ENCODE measurements around the gene PGA4.
"Not testable (repeated sequence)": the region's sequence is repeated elsewhere in the genome, so short reads cannot be mapped to it uniquely, and the experiment has no call there.

PGA4 gene

DNA sequence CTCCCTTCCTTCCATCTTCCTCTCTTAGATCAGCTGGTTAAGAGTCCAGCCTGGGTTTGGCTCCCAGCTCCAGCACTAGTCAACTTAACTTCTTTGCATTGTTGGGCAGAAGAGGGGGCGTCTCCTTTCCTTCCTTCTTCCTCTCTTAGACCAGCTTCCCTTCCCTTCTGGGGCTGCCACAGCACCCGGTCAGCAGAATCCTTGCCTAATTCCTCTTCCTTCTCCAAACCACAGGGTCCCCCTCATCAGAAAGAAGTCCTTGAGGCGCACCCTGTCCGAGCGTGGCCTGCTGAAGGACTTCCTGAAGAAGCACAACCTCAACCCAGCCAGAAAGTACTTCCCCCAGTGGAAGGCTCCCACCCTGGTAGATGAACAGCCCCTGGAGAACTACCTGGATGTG is 18.3 kb upstream of the PGA4 start:
- not testable (repeated sequence) for H3K27ac ChIP-seq (ENCODE audit: low read length); H3K4me3 ChIP-seq (ENCODE audit: low read length in 2 of 2); H3K4me1 ChIP-seq (ENCODE audit: control insufficient read depth, insufficient read depth, low read length); H3K27me3 ChIP-seq (ENCODE audit: control insufficient read depth in 1 of 2, insufficient read depth in 2 of 2, low read length in 2 of 2); H3K9me3 ChIP-seq (ENCODE audit: control insufficient read depth in 2 of 2, low read length in 2 of 2); H3K36me3 ChIP-seq (ENCODE audit: control insufficient read depth in 2 of 2, insufficient read depth in 2 of 2, low read length in 2 of 2); H3K9ac ChIP-seq (ENCODE audit: low read length in 2 of 2)

DNA sequence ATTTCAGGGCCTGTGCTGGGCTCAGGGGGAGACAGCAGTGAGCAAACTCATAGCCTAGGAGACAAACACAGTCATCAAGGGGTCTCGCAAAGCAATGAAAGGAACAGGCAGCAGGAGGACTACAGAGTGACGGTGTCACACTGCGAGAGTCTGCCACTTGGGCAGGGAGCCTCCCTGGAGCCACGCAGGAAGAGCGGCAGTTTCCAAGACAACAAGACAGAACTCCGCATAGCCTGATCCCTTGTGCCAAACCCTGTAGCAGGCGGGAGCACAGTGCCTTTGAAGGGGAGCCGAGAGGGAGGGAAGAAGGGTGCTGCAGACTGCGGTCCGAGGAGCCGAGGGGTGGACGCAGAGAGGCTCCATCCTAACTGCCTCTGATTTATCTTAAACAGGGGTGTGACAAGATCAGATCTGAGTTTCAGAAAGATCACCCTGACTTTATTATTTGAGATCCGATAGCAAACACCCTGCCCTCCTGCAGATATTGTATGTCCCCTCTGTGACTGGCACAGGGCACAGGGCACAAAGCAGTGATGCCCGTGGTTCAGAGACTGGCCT is 17.6 kb upstream of the PGA4 start:
- H3K4me1 ChIP-seq (ENCODE audit: control insufficient read depth, insufficient read depth, low read length); H3K9me3 ChIP-seq (ENCODE audit: control insufficient read depth in 2 of 2, low read length in 2 of 2); H3K27me3 ChIP-seq (ENCODE audit: control insufficient read depth in 1 of 2, insufficient read depth in 2 of 2, low read length in 2 of 2); H3K9ac ChIP-seq (ENCODE audit: low read length in 2 of 2); H3K36me3 ChIP-seq (ENCODE audit: control insufficient read depth in 2 of 2, insufficient read depth in 2 of 2, low read length in 2 of 2); H3K4me3 ChIP-seq (ENCODE audit: low read length in 2 of 2); H3K27ac ChIP-seq (ENCODE audit: low read length): not testable (repeated sequence)

DNA sequence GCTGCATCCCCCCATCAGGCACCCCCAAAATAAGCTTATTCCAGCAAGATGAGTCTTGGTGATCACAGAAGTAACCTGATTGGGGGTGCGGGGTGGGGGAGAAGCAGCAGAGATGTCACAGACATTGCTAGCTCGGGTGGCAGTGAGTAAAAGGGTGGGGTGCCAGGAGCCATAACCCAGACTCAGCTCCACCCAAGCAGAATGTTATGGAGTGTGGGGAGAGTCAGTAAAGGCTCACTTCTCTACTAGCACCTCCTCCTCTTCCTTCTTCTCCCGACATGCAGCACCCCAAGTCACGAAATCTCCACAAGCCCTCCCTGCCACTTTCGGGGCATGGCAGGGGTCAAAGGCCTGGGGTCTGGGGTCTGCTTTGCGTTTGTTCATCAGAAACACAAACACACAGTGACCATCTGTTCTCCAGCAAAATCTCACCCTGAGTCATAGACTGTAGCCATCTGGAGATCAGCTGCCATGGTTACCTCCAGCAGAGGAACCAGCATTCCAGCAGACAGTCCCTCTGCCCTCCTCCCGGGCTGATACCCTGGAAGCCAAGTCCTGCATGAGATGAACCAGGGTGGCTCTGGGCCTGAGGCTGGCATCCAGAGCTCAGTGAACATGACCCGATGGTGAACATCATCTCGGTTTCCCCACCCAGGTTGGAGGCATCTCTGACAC is 14.4 kb upstream of the PGA4 start:
- not testable (repeated sequence) for H3K27ac ChIP-seq (ENCODE audit: low read length); H3K4me3 ChIP-seq (ENCODE audit: low read length in 2 of 2); H3K4me1 ChIP-seq (ENCODE audit: control insufficient read depth, insufficient read depth, low read length); H3K9ac ChIP-seq (ENCODE audit: low read length in 2 of 2); H3K9me3 ChIP-seq (ENCODE audit: control insufficient read depth in 2 of 2, low read length in 2 of 2); H3K27me3 ChIP-seq (ENCODE audit: control insufficient read depth in 1 of 2, insufficient read depth in 2 of 2, low read length in 2 of 2); H3K36me3 ChIP-seq (ENCODE audit: control insufficient read depth in 2 of 2, insufficient read depth in 2 of 2, low read length in 2 of 2)

DNA sequence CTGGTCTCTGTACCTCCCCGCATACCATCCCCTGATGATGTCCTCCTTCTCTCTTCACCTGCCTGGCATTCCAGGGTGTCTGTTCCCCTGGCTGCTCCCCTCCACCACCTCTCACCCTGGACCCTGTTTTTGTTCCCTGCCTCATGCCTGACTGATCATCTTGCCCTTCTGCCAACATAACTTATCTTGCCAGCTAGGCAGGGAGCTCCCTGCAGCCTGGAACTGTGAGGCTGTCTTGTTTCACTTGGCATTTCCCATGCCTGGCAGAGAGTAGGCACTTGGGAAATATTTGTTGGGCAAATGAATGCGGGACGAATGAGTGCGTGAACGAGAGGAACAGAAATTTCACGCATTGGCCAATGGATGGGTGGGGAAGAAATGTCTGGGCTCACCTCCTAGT is 11.5 kb upstream of the PGA4 start:
- H3K27ac ChIP-seq (ENCODE audit: low read length); H3K9me3 ChIP-seq (ENCODE audit: control insufficient read depth in 2 of 2, low read length in 2 of 2); H3K9ac ChIP-seq (ENCODE audit: low read length in 2 of 2); H3K4me3 ChIP-seq (ENCODE audit: low read length in 2 of 2); H3K27me3 ChIP-seq (ENCODE audit: control insufficient read depth in 1 of 2, insufficient read depth in 2 of 2, low read length in 2 of 2); H3K4me1 ChIP-seq (ENCODE audit: control insufficient read depth, insufficient read depth, low read length); H3K36me3 ChIP-seq (ENCODE audit: control insufficient read depth in 2 of 2, insufficient read depth in 2 of 2, low read length in 2 of 2): not testable (repeated sequence)

DNA sequence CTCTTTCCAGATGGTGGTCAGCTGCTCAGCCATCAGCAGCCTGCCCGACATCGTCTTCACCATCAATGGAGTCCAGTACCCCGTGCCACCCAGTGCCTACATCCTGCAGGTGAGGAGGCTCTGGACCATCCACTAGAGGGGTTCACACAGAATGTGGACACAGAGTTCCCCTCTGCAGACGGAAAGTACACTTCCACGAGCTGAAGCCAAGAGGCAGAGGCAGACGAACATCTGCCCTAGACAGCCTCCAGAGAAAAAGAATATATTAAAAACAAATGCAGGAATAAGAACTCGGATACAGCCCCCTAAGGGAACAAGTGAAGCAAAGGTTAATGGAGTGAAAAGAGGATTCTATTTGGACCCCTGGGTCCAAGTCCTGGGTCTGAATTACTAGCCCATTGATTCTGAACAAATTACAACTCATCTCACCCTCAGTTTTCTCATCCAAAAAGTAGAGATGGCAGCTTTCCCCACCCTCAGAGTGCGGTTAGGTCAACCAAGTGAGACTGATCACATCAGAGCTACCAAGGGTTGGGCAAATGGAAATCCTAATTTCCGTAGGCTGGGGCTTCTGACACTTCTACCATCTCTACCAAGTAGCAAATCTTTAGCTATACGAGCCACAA is 10.7 kb upstream of the PGA4 start:
- H3K27ac ChIP-seq (ENCODE audit: low read length); H3K27me3 ChIP-seq (ENCODE audit: control insufficient read depth in 1 of 2, insufficient read depth in 2 of 2, low read length in 2 of 2); H3K9me3 ChIP-seq (ENCODE audit: control insufficient read depth in 2 of 2, low read length in 2 of 2); H3K4me3 ChIP-seq (ENCODE audit: low read length in 2 of 2); H3K9ac ChIP-seq (ENCODE audit: low read length in 2 of 2); H3K36me3 ChIP-seq (ENCODE audit: control insufficient read depth in 2 of 2, insufficient read depth in 2 of 2, low read length in 2 of 2); H3K4me1 ChIP-seq (ENCODE audit: control insufficient read depth, insufficient read depth, low read length): not testable (repeated sequence)

DNA sequence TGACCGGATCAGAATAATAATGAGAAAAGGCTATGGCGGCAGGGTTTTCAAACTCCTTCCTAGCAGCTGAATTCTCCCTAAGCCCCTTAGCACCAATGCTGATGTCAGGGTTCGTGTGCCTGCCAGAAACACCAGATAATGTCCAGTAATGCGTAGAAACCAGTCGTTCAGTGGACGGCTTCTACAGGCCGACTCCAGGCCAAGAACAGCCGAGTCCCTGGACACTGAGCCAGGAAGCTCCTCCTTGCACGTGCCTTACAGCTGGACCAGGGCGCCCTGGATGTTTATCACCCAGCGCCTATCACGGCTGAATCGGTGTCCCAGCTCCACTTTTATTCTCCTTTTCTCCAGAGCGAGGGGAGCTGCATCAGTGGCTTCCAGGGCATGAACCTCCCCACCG is 9.9 kb upstream of the PGA4 start:
- H3K36me3 ChIP-seq (ENCODE audit: control insufficient read depth in 2 of 2, insufficient read depth in 2 of 2, low read length in 2 of 2) = not testable (repeated sequence)

DNA sequence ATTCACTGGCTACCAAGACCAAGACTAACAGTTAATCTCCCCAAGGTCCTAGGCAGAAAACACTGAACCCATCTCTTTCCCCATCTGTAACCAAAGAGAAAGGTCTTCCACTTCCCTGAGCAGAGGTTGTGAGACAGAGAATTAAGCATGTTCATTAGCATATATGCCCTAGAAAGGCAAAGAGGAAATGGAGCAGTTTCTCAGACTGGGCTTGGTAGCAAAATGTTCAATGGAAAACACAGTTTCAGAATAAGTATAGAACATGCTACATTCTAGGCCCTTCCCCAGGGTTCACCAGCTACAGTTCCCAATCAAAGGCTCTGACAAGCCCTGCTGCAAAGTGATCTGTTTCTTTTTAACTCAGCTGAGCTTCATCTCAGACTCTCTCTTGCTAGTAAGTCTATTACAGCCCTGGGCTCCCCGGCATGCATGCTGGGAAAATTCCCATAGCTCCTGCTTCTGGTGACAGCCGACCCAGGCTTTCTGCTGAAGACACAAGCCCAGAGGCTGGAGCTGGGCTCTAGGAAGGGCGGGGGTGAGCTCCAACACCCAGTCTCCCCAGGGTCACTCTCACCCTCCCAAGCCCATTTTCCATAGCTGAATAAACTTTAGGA is 8.3 kb upstream of the PGA4 start:
- H3K9ac ChIP-seq (ENCODE audit: low read length in 2 of 2); H3K27ac ChIP-seq (ENCODE audit: low read length); H3K36me3 ChIP-seq (ENCODE audit: control insufficient read depth in 2 of 2, insufficient read depth in 2 of 2, low read length in 2 of 2); H3K9me3 ChIP-seq (ENCODE audit: control insufficient read depth in 2 of 2, low read length in 2 of 2); H3K4me1 ChIP-seq (ENCODE audit: control insufficient read depth, insufficient read depth, low read length); H3K4me3 ChIP-seq (ENCODE audit: low read length in 2 of 2); H3K27me3 ChIP-seq (ENCODE audit: control insufficient read depth in 1 of 2, insufficient read depth in 2 of 2, low read length in 2 of 2): not testable (repeated sequence)

More for the DNA sequence above, 9.9 kb upstream of the PGA4 start:
- not testable (repeated sequence) for H3K9me3 ChIP-seq (ENCODE audit: control insufficient read depth in 2 of 2, low read length in 2 of 2); H3K27ac ChIP-seq (ENCODE audit: low read length); H3K4me1 ChIP-seq (ENCODE audit: control insufficient read depth, insufficient read depth, low read length); H3K4me3 ChIP-seq (ENCODE audit: low read length in 2 of 2); H3K9ac ChIP-seq (ENCODE audit: low read length in 2 of 2); H3K27me3 ChIP-seq (ENCODE audit: control insufficient read depth in 1 of 2, insufficient read depth in 2 of 2, low read length in 2 of 2)

DNA sequence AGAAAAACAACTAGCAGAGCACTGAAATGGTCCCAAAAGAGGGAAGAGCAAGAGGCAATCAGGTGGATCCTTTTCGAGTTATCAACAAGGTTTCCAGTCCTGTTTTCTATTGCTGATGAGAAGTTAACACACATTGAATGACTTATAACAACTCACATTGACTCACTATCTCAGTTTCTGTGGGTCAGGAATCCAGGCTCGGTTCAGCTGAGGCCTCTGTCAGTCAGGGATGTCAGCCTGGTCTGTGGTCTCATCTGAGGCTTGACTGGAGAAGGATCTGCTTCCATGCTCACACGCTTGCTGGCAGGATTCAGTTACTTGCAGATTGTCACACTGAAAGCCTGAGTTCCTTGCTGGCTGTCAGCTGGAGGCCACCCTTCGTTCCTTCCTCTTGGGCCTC is 3.8 kb upstream of the PGA4 start:
- not testable (repeated sequence) for H3K9me3 ChIP-seq (ENCODE audit: control insufficient read depth in 2 of 2, low read length in 2 of 2); H3K27me3 ChIP-seq (ENCODE audit: control insufficient read depth in 1 of 2, insufficient read depth in 2 of 2, low read length in 2 of 2); H3K9ac ChIP-seq (ENCODE audit: low read length in 2 of 2); H3K4me3 ChIP-seq (ENCODE audit: low read length in 2 of 2); H3K36me3 ChIP-seq (ENCODE audit: control insufficient read depth in 2 of 2, insufficient read depth in 2 of 2, low read length in 2 of 2); H3K4me1 ChIP-seq (ENCODE audit: control insufficient read depth, insufficient read depth, low read length); H3K27ac ChIP-seq (ENCODE audit: low read length)

DNA sequence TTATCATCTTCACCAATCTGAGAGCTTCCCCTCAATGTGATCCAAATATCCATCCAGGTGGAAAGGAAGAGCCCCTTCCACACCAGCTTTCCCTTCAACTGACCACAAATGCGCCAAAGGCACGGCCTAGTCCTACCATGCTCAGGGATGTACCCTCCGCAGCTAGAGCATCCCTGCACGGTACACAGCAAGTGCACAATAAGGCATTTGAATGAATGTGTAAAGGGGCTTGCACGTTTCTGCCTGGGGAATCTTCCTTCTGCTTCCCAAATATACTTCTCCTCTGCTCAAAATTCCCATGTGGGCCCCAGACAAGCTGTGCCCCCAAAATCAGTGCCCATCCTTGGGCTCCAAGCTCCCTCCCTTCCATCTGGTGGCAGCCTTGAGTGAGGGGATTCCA is 3.1 kb upstream of the PGA4 start:
- not testable (repeated sequence) for H3K4me3 ChIP-seq (ENCODE audit: low read length in 2 of 2); H3K36me3 ChIP-seq (ENCODE audit: control insufficient read depth in 2 of 2, insufficient read depth in 2 of 2, low read length in 2 of 2); H3K4me1 ChIP-seq (ENCODE audit: control insufficient read depth, insufficient read depth, low read length); H3K27ac ChIP-seq (ENCODE audit: low read length); H3K27me3 ChIP-seq (ENCODE audit: control insufficient read depth in 1 of 2, insufficient read depth in 2 of 2, low read length in 2 of 2); H3K9ac ChIP-seq (ENCODE audit: low read length in 2 of 2); H3K9me3 ChIP-seq (ENCODE audit: control insufficient read depth in 2 of 2, low read length in 2 of 2)

DNA sequence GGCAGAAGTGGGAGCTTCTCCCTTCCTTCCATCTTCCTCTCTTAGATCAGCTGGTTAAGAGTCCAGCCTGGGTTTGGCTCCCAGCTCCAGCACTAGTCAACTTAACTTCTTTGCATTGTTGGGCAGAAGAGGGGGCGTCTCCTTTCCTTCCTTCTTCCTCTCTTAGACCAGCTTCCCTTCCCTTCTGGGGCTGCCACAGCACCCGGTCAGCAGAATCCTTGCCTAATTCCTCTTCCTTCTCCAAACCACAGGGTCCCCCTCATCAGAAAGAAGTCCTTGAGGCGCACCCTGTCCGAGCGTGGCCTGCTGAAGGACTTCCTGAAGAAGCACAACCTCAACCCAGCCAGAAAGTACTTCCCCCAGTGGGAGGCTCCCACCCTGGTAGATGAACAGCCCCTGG is 545 bp downstream of the PGA4 start:
- not testable (repeated sequence) for H3K27me3 ChIP-seq (ENCODE audit: control insufficient read depth in 1 of 2, insufficient read depth in 2 of 2, low read length in 2 of 2); H3K9me3 ChIP-seq (ENCODE audit: control insufficient read depth in 2 of 2, low read length in 2 of 2); H3K4me1 ChIP-seq (ENCODE audit: control insufficient read depth, insufficient read depth, low read length); H3K4me3 ChIP-seq (ENCODE audit: low read length in 2 of 2); H3K27ac ChIP-seq (ENCODE audit: low read length); H3K9ac ChIP-seq (ENCODE audit: low read length in 2 of 2); H3K36me3 ChIP-seq (ENCODE audit: control insufficient read depth in 2 of 2, insufficient read depth in 2 of 2, low read length in 2 of 2)

DNA sequence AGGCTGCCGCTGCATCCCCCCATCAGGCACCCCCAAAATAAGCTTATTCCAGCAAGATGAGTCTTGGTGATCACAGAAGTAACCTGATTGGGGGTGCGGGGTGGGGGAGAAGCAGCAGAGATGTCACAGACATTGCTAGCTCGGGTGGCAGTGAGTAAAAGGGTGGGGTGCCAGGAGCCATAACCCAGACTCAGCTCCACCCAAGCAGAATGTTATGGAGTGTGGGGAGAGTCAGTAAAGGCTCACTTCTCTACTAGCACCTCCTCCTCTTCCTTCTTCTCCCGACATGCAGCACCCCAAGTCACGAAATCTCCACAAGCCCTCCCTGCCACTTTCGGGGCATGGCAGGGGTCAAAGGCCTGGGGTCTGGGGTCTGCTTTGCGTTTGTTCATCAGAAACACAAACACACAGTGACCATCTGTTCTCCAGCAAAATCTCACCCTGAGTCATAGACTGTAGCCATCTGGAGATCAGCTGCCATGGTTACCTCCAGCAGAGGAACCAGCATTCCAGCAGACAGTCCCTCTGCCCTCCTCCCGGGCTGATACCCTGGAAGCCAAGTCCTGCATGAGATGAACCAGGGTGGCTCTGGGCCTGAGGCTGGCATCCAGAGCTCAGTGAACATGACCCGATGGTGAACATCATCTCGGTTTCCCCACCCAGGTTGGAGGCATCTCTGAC is 4.5 kb downstream of the PGA4 start:
- H3K36me3 ChIP-seq (ENCODE audit: control insufficient read depth in 2 of 2, insufficient read depth in 2 of 2, low read length in 2 of 2) = not testable (repeated sequence)

More for the DNA sequence above, 4.5 kb downstream of the PGA4 start:
- H3K9me3 ChIP-seq (ENCODE audit: control insufficient read depth in 2 of 2, low read length in 2 of 2); H3K4me3 ChIP-seq (ENCODE audit: low read length in 2 of 2); H3K27ac ChIP-seq (ENCODE audit: low read length); H3K27me3 ChIP-seq (ENCODE audit: control insufficient read depth in 1 of 2, insufficient read depth in 2 of 2, low read length in 2 of 2); H3K9ac ChIP-seq (ENCODE audit: low read length in 2 of 2); H3K4me1 ChIP-seq (ENCODE audit: control insufficient read depth, insufficient read depth, low read length): not testable (repeated sequence)

All from stomach smooth muscle (tissue), 2 donors.